Epidermal melanocyte (primary cell): Measurements from ENCODE around the gene HLCS.
"Not testable (repeated sequence)": the region's sequence is repeated elsewhere in the genome, so short reads cannot be mapped to it uniquely, and the experiment has no call there.

ENCODE experiments used
- DNase-seq: peaks from one replicate; pipeline ENCODE4 v3.0.0; 2011; ENCODE audit warnings: low spot score; ENCODE audit not compliant: insufficient read length

HLCS gene

GRCh38 chr21:36959020-36959835 is 7.2 kb downstream of the HLCS start:
- DNase-seq, result no peak

GRCh38 chr21:36955783-36956182 is 10.7 kb downstream of the HLCS start:
- DNase-seq, result no peak

DNA sequence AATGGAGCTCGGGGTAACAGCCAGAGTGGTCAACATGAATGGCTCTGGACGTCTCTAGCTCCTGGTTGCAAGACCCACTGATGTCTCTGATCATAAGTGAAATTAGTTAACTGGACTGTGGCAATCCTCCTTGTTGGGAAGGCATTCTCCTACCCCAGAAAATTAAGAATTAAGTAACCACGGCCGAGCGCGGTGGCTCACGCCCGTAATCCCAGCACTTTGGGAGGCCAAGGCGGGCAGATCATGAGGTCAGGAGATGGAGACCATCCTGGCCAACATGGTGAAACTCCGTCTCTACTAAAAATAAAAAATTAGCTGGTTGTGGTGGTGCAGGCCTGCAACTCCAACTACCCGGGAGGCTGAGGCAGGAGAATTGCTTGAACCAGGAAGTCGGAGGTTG is 14.1 kb downstream of the HLCS start:
- not testable (repeated sequence) for DNase-seq

GRCh38 chr21:36949171-36950141 is 17.0 kb downstream of the HLCS start:
- no peak for DNase-seq

- DNase-seq, result peak; percentile 23
These were observed 17.8 kb downstream of the HLCS start for GRCh38 chr21:36948686-36949085.

DNA sequence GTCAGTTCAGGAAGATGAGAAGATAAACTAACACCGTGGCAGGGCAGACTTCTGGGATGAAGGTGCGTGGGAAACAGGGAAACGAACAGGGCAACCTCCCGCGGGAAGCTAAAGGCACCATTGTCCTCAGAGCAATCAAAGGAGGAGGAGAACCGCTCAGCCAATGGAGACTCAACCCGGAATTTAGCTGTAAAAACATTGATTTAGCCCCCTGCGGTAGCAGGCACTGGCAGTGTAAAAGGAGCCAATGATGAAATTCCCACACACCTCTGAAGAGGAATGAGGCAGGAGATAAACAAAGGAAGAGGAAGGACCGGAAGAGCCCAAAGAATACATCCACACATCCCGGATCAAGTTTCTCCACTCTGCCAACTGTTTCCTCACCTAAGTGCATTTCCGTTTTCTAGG is 19.5 kb downstream of the HLCS start:
- DNase-seq, result no peak

DNA sequence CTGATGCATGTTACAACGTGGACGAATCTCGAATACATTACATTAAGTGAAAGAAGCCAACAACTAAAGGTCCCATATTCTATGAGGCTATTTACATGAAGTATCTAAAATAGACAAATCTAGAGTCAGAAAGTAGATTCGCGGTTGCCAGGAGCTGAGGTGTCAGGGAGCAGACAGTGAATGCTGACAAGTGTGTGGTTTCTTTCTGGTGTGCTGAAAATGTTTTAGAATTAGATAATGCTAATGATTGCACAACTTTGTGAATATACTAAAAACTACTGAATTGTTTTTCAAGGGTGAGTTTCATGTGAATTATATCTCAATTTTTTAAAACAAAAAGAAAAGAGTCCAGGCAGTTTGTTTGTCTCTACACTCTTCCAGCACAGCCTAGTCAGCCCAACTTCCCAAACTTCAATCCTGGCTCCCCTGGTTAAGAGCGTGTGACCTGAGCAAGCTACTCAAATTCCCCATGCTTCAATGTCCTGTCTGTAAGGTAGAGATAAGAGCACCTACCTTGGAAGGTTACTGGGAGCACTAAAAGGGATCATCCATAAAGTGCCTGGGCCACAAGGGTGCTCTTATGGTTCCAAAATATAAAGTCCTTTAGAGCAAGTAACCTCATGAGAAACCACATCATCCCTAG is 20.9 kb downstream of the HLCS start:
- no peak for DNase-seq

DNA sequence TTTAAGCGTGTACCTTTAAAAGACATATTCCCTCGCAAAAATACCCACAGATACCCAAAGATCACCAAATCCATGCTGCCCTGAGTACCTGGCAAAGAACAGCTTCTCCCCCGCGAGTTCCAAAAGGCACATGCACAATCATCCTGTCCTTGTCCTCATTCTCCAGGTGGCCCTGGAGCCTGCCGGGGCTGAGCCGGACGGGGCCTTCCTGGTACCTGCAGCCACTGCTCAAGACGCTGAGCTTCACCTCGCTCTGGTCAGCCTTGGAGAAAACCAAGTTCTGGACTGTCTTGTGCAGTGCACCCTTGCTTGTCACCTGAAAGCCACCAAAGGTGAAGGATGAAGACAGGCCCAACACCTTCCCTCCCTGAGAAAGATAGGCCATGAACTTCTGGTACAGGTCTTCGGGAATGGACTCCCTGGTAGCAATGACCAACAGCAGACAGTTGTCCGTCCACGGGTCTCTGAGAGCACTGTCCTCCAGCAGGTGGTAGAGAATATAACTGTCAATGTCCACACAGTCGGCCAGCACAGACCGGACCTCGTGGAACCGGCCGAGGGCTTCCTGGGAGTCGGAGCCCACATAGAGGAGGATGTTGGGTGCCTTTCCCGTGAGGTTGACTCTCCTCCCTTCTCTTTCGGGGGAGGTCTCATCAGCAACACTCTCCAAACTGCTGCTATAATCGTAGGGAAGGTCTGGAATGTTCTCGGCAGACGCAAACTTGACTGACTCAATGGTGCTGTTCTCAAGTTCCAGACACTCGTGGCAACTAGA is 29.9 kb downstream of the HLCS start:
- DNase-seq, result no peak

GRCh38 chr21:36934864-36935420 is 31.5 kb downstream of the HLCS start:
- no peak for DNase-seq

DNA sequence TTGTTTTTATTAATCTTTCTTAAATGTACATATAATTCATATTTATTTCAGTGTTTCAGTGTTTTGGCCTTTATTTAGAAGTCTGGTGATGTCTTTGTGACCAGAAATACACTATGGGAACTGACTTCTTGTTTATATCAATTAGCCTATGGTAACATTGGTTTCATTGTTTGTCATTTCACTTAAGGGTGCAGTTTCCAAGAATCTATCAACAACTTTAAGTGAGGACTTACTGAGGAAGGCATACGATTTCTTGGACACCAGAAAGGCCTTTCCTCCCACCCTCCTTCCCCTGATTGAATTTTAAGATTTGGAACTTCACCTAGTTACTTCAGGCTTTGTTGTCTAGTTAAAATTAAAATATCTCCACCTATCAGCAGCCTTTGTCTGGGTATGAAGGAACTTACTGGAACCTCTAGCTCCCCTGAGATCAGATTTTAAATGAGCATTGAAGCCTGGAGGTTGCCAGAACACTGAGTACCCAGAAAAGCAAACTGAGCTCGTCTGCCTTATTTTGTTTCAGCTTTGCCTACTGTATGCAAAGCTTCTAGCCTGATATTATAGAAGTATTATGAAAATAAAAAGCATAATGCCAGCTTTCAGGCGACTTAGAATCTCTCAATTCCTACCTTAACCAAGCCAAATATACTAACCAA is 34.2 kb downstream of the HLCS start:
- DNase-seq, result no peak

DNA sequence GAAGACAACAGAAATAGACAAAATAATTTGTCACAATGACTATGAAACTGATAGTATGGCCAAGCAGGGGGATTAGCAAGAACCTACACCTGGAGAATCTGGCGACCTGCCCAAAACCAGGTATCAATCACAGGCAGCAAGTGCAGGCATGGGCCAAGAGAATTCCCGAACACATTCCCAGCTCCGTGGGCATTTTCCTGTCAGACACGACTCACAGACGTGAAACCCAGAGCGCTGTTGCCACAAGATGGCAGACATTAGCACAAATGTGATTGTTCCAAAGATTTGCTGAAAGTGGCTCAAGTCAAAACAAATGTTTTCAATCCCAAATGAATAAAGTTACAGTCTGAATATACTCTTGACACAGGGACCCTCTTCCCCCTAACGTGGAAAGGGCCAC is 36.8 kb downstream of the HLCS start:
- no peak for DNase-seq

DNA sequence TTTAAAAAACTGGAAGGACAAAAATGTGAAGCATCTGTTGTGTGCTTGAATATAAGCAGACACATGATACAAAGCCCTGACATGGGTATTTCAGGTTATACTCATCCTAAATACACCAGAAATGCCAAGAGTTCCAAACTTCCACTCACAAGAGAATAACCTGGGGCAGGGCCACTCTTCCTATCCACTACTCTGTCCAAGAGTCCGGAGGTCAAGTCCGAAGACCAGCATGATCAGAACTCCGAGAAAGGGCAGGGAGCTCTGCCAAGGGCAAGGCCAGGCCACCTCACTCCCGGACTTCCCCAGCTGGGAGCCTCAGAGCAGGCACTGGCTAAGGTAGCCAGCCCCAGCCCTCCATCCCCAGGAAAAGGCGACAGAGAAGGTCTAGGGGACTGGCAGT is 37.5 kb downstream of the HLCS start:
- no peak for DNase-seq

GRCh38 chr21:36927719-36928117 is 38.8 kb downstream of the HLCS start:
- DNase-seq, result peak; percentile 75

DNA sequence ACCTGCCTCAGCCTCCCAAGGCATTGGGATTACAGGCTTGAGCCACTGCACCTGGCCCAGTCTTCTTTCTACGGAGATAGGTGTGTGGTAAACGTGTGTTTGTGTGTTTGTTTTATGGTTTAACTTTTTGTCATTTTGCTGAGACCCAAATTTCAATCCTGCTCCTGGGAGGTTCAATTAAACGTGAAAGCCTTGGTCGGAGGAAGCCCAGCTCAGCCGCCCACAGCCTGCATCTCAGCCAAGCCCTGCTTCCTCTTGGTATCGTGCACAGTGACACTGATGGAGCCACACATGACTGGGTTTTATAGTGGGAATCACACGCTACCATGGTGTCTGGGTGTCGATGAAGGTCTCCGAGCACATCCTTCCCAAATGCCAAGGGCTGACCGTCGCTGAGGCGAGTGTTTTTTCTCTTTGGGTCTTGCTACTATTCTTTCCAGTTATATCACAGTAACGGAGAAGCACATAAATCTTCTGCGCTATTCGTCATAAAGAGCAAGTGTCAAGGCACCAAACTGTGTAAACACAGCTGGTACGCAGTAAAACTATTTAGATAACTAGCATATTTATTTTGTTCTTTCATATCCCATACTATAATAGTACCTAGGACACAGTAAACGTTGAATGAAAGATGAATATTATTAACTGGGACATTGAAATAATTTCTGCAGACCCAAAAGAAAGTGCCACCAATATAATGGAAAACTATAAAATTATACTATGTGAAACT is 39.3 kb downstream of the HLCS start:
- DNase-seq, result no peak

DNA sequence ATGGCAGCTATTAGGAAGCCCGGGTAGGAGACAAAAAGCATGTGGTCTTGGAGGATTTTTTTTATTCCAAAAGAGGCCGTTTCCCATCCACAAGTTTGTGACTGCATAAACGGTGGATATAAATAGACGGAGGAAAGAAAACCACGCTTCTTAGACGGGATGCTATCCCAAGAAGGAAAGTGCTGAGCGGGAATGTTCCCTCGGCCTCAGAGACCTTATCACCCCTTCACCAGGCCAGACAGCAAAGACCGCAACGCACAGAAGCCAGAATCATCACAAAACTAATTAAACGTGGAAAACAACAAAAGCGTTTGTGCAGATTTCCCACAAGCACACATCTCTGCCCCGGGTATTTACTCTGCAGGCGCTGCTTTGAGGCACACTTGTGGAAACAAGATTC is 43.2 kb downstream of the HLCS start:
- DNase-seq, result no peak

DNA sequence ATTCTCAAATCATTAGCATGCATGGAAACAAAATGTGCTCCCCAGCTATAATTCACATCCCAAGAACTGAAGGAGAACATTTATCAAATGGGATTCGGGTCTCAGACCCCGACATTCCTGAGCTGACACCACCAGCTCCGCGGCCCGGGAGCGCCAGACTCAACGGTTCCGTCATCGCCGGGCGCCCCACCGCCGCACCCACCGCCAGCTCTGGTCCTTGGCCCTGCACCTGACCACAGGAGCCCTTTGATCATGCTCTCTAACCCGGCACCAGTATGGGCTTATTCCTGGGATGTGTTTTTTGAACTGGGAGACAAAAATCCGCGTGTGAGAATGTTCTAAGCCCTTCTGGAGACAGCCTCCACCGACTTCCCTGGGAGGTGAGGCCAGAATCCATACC is 43.6 kb downstream of the HLCS start:
- DNase-seq, result no peak

DNA sequence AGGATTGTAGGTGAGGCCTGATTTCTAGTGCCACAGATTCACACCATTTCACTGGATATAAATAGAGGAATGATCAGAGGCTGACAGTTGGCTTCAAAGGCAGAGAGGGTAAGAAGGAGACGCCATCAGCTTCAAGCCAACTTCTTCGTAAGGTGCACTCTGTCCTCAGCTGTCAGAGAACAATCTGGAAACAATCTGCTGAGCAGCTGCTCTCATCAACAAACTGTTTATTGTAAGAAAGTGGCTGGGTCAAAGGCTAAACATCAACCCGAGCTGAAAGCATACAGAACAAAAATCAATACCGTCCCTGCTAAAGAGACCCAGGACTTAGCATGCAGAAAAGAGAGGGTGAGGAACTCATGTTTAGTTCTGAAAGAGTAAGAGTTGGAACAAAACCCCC is 48.2 kb downstream of the HLCS start:
- DNase-seq, result no peak

DNA sequence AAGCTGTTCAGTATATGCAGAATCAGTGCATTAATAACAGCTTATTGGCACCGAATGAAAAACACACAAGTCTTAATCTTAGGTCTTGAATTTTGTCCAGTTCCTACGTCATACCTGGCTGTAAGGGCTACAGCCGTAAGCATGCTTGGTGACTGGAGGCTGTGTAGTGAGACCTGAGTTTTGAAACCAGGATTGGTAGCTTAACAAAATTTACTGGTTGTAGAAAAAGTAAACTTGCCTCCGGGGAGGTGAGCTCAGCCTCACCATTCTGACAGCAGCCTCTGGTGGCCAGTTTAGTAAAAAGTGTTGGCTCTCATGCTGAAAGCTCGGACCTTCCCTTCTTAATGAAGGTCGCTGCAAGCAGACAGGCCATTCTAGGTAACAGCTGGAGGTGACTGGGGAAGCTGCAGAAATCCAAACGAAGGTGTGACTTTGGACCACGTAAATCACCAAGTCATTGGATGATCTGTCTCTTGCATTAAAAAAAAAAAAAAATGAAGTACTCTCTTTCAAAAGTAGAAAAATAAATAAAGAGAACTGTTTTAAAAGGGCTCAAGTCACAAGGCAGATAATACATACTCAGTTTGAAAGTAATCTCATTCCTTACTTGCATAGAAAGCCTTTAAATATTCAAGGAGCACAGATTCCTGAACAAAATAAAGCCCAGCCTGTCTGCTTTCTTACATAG is 48.9 kb downstream of the HLCS start:
- no peak for DNase-seq

DNA sequence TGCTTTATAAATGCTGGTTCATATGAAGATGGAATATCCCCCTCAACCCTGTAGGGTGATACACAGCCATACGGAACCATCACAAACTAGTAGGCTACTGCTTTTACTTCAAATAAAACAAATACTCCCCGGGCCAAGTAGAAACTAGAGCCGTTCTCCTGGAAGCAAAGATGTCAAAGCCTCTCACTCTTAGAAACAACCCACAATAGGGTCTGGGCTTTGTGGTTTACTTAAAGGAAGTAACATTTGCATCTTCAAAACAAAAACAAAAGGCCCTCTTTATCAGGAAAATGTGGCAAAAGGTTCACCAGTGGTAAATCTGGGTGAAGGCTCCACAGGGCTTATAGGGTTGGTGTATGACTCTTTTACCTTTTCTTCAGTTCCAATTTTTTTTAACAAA is 49.8 kb downstream of the HLCS start:
- no peak for DNase-seq
